ENCODE data around the gene SBF2.
A peak's percentile ranks its signal among the peaks of the same experiment; 100 is the strongest.

GRCh38 chr11:9825315-9825714, 468.7 kb downstream of the SBF2 start:
- TF ChIP-seq CTCF (conservative IDR thresholded peaks at IDR 0.05 in 1 of 2, IDR thresholded peaks at IDR 0.05 in 1 of 2; ENCODE audit: extremely low read depth in 1 of 2, insufficient read depth in 1 of 2, low read depth in 1 of 2, low read length in 2 of 2) (peak; percentile 4 to 7), EZH2 (IDR thresholded peaks at IDR 0.05; ENCODE audit: borderline replicate concordance, low read length) (no peak)

All from mammary epithelial cell (primary cell).